HG03066 (cell line): ENCODE measurements around the gene UAP1L1.

Experiments
- ATAC-seq: cut with Tn5 transposase; IDR thresholded peaks from one replicate; pipeline ENCODE4 v1.9.1; 2021; ENCODE audit warnings: low read depth; ENCODE audit not compliant: unreplicated experiment

UAP1L1 gene

DNA sequence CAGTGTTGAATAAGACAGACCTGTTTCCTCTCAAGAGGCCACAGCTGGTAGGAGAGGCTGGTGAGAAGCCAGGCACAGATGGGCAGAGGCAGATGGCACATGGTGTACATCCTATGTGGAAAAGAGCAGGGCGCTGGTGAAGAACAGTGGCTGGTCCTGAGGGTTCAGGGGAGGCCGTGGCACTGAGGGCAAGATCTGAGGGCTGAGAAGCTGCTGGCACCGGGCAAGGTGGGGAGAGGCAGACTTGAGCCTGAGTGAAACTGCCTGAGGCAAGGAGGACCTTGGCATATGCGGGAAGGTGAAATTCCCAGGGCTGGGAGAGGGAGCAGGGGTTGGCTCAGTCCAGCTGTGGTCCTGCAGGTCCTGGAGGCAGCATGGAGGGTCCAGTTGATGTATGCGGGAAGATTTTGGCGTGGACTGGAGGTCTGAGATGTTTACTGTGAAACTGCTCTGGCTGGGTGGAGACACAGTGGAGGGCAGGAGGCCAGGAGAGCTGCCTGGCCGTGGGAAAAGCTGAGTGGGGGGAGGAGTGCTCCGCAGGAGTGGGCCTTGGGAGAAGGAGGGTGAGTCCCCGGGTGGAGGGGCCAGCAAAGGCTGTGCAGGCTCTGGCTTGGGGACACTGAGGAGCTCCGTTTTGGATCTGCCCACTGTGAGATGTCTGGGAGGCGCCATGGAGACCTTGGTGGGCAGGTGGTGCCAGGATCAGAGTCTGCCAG is 12.1 kb downstream of the UAP1L1 start:
- ATAC-seq, result no peak

DNA sequence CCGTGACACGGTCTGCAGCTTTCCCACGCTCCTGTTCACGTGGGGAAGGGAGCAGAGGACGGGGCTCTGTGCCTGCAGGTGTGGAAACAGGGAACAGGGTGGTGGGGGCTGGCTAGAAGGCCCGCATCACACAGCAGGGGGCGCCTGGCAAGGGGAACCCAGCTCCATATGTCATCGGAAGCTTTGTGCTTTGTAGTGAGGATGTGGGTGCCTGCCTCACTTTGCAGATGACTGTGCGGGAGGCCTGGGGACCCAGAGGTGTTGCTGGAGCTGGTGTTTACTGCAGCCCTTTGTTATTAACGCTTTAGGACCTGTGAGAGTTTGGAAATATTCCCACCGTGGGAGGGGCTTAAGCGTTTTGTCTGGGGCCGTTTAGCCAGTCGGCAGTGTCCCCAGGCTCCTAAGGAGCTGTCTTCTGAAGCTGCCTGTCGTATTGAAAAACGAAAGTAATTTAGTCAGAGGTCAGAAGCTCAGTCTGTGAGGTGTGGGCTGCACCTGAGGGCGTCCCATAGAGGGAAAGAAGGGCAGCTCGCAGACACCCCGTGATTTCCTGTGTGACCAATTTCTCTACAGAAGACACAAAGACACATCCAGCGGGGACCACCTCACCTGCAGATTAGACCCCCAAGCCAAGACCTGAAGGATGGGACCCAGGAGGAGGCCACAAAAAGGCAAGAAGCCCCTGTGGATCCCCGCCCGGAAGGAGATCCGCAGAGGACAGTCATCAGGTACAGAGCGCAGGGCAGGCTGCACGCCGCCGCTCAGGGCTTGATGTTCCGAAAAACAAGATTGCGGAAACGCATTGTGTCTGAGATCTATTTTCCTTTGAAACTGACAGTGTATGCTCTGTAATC is 18.6 kb downstream of the UAP1L1 start:
- ATAC-seq, result peak; percentile 77

DNA sequence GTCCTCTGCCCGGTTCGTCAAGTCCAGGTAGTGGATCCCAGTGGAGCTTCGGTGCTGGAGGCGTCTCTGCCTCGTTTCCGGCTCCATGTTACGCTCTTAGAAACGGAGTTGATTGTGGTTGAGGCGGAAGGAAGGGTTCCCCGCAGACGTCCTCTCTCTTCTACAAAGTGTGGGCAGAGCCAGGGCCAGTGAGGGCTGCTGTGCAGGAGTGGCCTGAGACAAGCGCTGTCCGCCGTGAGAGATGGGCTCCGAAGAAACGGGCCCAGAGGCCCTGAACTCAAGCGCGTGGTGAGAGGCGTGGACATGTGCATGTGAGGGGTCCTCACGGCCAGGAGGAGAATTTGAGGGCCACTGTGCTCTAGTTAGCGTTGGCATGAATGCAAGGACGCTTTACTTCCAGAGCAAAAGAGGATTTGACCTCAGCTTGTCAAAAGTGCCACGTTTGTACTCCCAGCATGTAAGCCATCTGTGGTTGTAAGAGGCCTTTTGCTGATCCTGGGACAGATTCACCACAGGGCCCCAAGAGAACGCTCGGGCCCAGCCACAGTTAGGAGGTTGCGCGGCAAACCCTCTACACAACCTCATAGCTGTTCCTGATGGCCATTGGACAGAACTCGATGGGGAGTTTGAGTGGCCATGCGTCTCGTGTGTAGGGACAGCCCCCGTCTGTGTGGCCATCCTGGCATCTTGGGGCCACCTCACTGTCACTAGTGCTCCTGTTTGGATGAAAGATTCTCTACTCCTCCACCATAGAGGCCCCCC is 19.6 kb downstream of the UAP1L1 start:
- ATAC-seq, result no peak

DNA sequence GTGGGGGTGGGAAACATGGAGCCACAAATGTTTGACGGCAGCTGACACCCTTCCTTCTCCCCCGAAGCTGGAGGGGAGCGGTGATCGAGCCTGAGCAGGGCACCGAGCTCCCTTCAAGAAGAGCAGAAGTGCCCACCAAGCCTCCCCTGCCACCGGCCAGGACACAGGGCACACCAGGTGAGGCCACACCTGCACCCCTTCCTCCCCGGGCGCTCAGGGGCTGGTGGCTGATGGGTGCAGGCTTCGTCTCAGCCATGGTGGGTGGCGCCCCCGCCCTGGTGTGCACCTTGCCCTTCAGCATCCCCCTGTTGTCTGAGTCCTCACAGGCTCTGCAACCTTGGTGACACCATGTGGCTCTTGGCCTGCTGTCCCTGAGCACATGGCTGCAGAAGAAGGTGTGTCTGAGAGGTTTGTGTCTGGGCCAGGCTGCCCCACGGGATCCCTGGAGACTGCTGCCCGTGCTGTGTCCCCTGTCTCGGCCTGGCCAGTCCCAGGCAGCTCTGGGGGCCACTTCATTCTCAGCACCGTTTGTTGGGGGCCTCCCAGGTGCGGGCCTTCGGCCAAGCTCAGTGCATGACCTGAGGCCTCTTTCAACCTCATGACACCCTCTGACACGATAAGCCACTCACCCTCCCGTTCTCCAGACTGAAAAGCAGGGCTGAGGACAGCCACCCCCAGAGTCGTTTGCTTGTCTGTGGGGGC is 20.6 kb downstream of the UAP1L1 start:
- ATAC-seq, result no peak

DNA sequence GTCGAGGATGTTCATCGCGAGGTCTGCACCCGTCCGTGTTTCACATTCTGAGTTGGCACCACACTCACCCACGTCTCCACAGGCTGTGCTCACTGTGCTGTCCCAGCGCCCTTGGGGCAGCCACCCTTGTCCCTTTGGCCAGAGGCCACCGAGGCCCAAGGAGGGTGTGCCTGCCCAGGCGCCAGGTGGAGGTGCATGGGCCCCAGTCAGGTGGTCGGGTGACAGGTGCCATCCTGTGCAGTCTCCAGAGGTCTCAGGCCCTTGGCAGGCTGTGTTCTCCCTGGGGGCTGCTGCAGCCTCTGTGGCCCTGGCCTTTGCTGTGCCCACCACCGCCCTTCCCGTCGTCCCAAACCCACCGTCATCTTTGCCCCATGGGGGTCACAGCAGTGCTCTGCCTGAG is 21.9 kb downstream of the UAP1L1 start:
- no peak for ATAC-seq

DNA sequence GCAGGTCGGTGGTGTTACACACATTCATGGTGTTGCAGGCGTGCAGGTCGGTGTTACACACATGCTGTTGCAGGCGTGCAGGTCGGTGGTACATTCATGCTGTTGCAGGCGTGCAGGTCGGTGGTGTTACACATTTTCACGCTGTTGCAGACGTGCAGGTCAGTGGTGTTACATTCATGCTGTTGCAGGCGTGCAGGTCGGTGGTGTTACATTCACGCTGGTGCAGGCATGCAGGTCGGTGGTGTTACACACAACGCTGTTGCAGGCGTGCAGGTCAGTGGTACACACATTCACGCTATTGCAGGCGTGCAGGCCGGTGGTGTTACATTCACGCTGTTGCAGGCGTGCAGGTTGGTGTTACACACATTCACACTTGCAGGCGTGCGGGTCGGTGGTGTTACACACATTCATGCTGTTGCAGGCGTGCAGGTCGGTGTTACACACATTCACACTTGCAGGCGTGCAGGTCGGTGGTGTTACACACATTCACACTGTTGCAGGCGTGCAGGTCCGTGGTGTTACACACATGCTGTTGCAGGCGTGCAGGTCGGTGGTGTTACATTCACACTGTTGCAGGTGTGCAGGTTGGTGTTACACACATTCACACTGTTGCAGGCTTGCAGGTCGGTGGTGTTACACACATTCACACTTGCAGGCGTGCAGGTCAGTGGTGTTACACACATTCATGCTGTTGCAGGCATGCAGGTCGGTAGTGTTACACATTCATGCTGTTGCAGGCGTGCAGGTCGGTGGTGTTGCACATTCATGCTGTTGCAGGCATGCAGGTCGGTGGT is 26.1 kb downstream of the UAP1L1 start:
- ATAC-seq, result no peak

DNA sequence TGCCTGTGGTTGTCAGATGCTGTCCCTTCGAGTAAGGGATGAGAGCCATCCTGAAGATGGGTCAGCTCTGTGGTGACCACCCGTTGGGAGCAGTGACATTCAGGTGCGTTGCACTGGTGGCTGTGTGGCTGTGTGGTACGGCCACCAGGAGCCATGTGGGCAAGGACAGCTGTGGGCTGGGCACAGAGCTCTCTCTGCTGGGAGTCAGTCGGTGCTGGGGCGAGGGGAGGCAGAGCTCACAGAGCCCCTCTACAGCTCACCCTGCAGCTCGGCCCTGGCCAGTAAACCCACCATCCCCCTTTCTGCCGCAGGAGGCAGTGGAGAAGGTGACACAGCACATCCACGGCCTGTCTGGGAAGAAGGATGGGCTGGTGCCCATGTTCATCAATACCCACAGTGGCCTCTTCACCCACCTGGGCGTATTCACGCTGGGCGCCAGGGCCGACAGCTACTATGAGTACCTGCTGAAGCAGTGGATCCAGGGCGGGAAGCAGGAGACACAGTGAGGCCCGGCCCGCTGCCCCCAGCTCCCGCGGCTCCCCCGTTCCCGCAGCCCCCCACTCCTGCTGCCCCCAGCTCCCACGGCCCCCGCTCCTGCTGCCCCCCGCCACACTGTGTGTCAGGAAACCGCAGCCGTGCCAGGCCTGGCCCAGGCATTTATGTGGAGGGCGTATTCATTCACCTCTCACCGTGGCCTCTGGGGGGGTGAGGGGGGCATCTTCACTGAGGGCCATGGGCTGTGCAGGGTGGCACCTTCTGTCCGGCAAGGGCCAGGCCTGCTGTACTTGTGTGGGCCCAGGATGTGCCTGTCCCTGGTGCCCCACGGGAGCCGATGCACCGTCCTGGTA is 28.7 kb downstream of the UAP1L1 start:
- no peak for ATAC-seq

DNA sequence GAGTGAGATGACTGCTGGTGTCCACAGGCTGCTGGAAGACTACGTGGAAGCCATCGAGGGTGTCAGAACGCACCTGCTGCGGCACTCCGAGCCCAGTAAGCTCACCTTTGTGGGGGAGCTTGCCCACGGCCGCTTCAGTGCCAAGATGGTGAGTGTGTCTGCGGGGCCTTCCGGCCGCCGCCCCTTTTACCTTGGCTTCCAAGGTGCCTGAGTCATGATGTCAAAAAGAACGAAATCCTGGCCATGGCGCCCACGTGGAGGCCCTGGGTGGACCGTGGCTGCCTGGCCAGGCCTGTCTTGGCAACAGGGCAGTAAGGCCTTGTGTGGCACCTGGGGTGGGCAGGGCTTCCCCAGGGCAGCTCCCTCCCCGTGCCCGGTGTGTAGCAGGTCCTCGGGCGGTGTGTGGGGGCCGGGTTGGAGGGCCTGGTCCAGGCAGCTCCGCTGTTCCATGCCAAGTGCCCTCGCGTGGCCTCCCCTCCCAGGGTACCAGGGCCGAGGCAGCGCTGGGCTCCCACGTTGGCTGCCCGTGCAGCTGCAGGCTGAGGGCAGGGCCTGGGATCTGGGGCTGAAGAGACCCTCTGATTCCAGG is 29.4 kb downstream of the UAP1L1 start:
- ATAC-seq, result no peak

DNA sequence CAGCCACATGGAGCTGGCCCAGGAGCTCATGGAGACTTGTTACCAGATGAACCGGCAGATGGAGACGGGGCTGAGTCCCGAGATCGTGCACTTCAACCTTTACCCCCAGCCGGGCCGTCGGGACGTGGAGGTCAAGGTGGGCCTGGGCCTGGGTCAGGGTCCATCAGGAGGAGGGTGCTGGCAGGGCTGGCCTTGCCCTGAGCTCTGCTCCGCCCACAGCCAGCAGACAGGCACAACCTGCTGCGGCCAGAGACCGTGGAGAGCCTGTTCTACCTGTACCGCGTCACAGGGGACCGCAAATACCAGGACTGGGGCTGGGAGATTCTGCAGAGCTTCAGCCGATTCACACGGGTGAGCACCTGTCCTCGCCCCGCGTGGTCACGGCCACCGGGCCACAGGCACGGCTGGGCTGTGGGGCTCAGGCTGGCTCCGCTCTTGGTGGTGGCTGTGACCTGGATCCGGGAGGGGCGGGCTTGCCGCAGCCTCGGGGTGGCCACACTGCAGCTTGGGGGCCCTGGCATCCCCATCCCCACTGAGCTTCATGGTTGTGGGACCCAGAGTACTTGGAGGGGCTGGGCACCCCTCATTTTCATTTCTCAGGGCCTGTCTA is 30.1 kb downstream of the UAP1L1 start:
- no peak for ATAC-seq

DNA sequence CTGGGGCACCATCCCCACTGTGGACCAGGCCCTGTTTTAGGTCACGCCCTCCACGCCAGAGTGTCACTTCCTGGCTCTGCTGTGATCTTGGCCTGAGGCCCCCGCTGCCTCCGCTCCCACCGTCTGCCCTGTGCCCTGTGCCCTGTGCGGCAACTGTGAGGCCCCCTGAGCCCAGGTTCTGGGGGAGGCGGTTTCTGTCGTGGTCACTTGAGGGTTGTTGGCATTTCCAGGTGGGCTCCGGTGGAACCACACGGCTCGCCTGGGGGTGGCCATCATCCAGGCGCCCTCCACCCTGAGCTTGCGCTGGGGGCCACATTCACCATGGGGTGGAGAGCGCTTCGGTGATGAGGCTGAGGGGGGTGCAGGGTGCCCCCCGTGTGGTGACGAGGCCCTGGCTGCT is 30.7 kb downstream of the UAP1L1 start:
- ATAC-seq, result no peak

DNA sequence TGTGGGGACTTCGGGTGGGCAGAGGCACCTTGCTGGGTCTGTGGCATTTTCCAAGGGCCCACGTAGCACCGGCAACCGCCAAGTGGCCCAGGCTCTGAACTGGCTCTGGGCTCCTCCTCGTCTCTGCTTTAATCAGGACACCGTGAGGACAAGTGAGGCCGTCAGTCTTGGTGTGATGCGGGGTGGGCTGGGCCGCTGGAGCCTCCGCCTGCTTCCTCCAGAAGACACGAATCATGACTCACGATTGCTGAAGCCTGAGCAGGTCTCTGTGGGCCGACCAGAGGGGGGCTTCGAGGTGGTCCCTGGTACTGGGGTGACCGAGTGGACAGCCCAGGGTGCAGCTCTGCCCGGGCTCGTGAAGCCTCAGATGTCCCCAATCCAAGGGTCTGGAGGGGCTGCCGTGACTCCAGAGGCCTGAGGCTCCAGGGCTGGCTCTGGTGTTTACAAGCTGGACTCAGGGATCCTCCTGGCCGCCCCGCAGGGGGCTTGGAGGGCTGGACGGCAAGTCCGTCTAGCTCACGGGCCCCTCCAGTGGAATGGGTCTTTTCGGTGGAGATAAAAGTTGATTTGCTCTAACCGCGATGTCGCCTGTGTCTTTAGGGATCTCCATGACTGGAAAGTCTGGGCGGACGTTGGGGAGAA is 31.4 kb downstream of the UAP1L1 start:
- no peak for ATAC-seq

DNA sequence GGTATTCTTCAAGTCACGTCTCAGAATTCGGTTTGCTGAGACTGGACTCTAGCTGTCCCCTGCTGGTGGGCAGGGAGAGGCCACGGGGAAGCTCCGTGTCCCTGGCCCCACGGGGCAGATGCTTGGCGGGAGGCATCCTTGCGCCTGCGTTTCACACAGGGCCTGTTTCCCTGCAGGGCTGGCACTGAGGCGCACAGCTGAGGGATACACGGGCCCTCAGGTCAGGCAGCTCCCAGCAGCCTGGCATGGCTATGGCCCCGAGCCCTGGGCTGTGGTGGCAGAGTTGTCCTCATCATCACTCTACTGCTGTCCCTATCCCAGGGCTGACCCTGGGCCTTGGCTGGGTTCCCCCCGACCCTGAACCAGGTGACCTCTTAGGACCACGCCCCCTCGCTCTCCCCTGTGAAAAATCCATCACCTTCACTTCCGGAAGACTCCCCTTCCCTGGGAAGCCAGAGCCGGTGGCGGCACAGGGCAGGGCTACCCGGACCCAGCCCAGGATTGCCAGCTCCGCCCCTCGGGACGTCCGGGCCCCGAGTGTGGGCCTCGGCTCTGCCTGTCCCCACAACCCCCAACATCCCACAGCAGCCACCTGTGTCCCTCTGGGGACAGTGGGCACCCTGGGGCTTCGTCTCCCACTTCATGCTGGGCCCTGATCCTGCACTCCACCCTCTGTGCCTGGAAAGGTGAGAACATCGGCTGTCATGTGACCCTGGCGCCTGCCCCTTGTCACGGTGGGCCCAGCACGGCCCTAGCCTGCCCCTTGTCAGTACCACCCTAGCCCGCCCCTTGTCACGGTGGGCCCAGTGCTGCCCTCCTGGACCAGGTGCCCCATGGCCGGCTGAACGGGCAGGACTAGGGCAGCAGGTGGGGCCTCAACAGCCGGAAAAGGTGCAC is 32.2 kb downstream of the UAP1L1 start:
- ATAC-seq, result no peak

DNA sequence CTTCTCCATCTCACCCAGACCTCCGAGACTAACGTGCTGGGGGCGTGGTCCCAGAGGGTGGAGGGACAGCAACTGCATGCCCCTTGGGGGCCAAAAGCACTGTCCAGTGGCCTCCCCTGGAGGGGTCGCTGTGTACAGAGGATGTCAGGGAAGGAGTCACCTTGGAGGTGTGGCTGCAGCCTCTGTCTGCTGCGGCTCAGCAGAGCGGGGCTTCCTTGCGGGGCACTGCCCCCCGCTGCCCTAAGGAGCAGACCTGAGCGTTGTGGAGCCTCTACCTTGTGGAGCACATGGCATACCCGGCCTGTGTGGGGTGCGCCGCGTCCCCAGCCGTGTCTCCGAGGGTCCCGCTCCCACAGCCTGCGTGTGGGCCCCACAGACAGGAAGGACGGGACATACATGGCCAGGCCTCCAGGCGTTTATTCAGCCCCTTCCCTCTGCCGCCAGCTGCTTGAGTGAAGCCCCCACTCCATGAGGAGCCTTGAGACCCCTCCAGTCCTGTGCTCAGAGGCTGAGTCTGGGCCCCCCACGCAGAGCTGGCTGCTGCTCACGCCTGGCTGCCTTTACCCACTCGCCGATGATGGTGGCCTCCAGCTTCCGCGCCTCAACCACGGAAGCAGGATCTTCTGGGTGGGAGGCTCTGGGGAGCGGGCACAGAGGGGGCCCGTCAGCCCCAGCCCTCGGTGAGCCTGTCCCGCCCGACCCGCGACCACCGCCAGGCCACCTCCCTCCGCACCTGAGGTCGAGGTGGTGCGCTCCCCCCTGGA is 33.0 kb downstream of the UAP1L1 start:
- ATAC-seq, result no peak

DNA sequence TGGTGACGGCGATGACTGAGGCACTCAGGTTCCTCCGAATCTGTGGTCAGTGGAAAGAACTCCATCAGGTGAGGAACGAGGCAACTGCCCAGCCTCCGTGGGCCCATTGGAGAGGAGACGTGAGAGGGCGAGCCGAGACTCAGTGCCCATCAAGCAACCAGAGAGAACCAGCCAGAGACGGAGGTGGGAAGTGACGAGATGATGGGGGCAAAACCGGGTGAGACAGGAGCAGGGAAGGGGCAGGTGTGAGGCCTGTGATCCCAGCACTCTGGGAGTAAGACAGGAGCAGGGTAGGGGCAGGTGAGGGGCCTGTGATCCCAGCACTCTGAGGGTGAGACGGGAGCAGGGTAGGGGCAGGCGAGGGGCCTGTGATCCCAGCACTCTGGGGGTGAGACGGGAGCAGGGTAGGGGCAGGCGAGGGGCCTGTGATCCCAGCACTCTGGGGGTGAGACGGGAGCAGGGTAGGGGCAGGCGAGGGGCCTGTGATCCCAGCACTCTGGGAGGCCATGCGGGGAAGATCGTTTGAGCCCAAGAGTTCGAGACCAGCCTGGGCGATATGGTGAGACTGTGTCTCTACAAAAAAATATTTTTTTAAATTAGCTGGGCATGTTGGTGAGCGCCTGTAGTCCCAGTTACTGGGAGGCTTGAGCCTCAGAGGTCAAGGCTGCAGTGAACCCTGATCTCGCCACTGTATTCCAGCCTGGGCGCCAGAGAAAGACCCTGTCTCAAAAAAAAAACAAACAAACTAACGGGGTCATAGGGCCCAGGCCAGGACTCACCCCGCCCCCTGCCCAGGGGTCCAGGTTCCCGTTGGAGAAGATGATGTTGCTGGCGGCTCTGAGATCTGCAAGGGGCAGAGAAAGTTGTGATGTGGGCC is 33.8 kb downstream of the UAP1L1 start:
- ATAC-seq, result no peak
